Putamen (tissue), 1 donor: Measurements from ENCODE around the gene TTI1.

ENCODE experiments used
- DNase-seq: peaks from one replicate; pipeline ENCODE4 v3.0.0-alpha.2; 2016; ENCODE audit warnings: low spot score

Gene TTI1

GRCh38 chr20:37937686-37938085 lies 95.6 kb downstream of the TTI1 start:
- no peak for DNase-seq

DNA sequence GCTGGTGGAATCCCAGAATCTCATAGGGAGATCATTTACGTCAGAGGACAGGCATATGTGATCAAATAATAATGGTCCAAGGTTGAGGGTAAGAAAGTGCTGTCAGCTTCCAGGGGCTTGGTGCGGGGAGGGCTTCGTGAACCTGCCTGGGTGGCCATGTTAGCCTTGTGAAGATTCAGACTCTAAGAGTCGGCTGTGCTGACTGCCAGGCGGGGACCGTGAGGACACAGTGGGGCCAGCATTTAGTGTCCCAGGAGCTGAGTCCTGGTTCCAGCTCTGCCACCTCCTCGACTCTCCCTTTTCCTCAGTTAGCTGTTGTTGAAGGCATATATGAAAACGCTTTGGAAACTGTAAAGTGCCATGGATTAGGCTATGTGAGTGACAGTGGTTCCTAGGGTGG lies 96.8 kb downstream of the TTI1 start:
- DNase-seq, result no peak

DNA sequence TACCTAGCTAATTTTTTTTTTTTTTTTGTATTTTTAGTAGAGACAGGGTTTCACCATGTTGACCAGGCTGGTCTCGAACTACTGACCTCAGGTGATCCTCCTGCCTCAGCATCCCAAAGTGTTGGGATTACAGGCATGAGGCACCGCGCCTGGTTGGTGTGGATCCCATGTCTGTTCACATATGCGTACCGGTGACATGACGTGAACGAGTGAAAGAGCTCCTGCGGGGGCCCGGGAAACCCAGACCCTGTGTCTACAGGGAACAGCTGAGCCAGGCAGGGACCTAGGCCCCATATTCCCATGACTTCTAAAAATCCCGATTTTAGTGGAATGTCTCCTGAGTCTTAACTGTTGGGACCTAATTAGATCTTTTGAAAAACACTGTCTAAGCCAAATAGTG lies 97.2 kb downstream of the TTI1 start:
- no peak for DNase-seq

- DNase-seq, result no peak
Measured at GRCh38 chr20:37935435-37935834, 97.8 kb downstream of the TTI1 start.

- DNase-seq, result no peak
Measured at GRCh38 chr20:37934634-37935375, 98.5 kb downstream of the TTI1 start.

GRCh38 chr20:37933786-37934633 lies 99.2 kb downstream of the TTI1 start:
- DNase-seq, result no peak
